HEK293T (cell line): ENCODE measurements around the gene FPR3.

Source experiments
- CTCF ChIA-PET: fragments of 350-600 bp; formaldehyde crosslinking; extraction: SDS; loops from one replicate; lab custom pipeline; 2021; ENCODE audit warnings: antibody characterized with exemption, inconsistent platforms; lab: Yijun Ruan, JAX
- POLR2A ChIA-PET: fragments of 350-600 bp; formaldehyde crosslinking; extraction: SDS; loops from one replicate; lab custom pipeline; 2020; ENCODE audit warnings: antibody characterized with exemption, inconsistent platforms; lab: Yijun Ruan, JAX
- DNase-seq: peaks from one replicate; pipeline ENCODE4 v3.0.0; 2012; ENCODE audit warnings: mixed read lengths; ENCODE audit errors: extremely low spot score
- ARNT ChIP-seq: fragments of 450-650 bp; IDR thresholded peaks from 2 replicates; pipeline ENCODE4 v1.6.1; 2017; ENCODE audit warnings: mild to moderate bottlenecking
- BHLHE40 ChIP-seq: fragments of 450-650 bp; IDR thresholded peaks from 2 replicates; pipeline ENCODE4 v1.6.1; 2016; ENCODE audit warnings: mild to moderate bottlenecking, moderate library complexity, borderline replicate concordance
- CTBP1 ChIP-seq: fragments of 450-650 bp; IDR thresholded peaks from 2 replicates; pipeline ENCODE4 v1.6.1; 2016; ENCODE audit warnings: borderline replicate concordance
- ELF4 ChIP-seq: fragments of 450-650 bp; IDR thresholded peaks from 2 replicates; pipeline ENCODE4 v1.6.1; 2017; ENCODE audit warnings: antibody characterized with exemption
- FOXA1 ChIP-seq: fragments of 450-650 bp; IDR thresholded peaks from 2 replicates; pipeline ENCODE4 v1.6.1; 2016; ENCODE audit warnings: mild to moderate bottlenecking
- FOXK2 ChIP-seq: fragments of 450-650 bp; IDR thresholded peaks from 2 replicates; pipeline ENCODE4 v1.6.1; 2016; ENCODE audit warnings: mild to moderate bottlenecking
- FOXM1 ChIP-seq: fragments of 450-650 bp; IDR thresholded peaks from 2 replicates; pipeline ENCODE4 v1.6.1; 2017; ENCODE audit warnings: mild to moderate bottlenecking, borderline replicate concordance
- HDGF ChIP-seq: fragments of 450-650 bp; IDR thresholded peaks from 2 replicates; pipeline ENCODE4 v1.6.1; 2017; ENCODE audit warnings: antibody characterized with exemption, borderline replicate concordance
- L3MBTL2 ChIP-seq: fragments of 450-650 bp; conservative IDR thresholded peaks from 2 replicates; pipeline ENCODE4 v1.6.1; 2016; ENCODE audit warnings: mild to moderate bottlenecking
- LEF1 ChIP-seq: fragments of 450-650 bp; IDR thresholded peaks from 2 replicates; pipeline ENCODE4 v1.6.1; 2017; ENCODE audit warnings: mild to moderate bottlenecking, borderline replicate concordance
- NFRKB ChIP-seq: fragments of 450-650 bp; IDR thresholded peaks from 2 replicates; pipeline ENCODE4 v1.6.1; 2016; ENCODE audit warnings: mild to moderate bottlenecking, moderate library complexity
- SP1 ChIP-seq: fragments of 450-650 bp; IDR thresholded peaks from 2 replicates; pipeline ENCODE4 v1.6.1; 2017
- SUZ12 ChIP-seq: fragments of 450-650 bp; IDR thresholded peaks from 2 replicates; pipeline ENCODE4 v1.6.1; 2016; ENCODE audit warnings: mild to moderate bottlenecking
- TARDBP ChIP-seq: fragments of 450-650 bp; IDR thresholded peaks from 2 replicates; pipeline ENCODE4 v1.6.1; 2016
- ZNF384 ChIP-seq: fragments of 450-650 bp; IDR thresholded peaks from 2 replicates; pipeline ENCODE4 v1.6.1; 2016
- TF ChIP-seq, protein P1 (sequence below): fragments of 450-650 bp; IDR thresholded peaks from 2 replicates; pipeline ENCODE4 v1.6.1; 2016

FPR3 gene

DNA sequence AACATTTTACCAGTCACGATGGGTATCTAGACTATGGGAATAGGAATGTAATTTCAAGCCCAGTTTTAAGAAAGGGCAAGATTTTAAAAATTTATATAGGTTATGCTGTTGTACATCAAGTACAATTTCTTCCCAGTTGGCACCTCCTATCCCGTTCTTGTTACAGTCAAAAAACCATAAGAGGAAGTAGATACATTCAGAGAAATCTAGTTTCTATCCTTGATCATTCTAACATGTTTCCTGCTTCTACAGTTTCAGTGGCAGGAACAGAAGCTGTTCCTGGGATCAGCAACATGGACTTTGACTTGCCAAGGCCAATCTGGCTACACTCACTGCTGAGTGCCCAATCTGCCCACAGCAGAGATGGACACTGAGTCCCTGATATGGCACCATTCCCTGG is 14.7 kb upstream of the FPR3 start:
- ChIA-PET CTCF (no interaction called here), POLR2A (no interaction called here)
- TF ChIP-seq FOXK2 (no peak), ZNF384 (no peak), SP1 (no peak), TARDBP (no peak), NFRKB (no peak)
- DNase-seq = no peak

DNA sequence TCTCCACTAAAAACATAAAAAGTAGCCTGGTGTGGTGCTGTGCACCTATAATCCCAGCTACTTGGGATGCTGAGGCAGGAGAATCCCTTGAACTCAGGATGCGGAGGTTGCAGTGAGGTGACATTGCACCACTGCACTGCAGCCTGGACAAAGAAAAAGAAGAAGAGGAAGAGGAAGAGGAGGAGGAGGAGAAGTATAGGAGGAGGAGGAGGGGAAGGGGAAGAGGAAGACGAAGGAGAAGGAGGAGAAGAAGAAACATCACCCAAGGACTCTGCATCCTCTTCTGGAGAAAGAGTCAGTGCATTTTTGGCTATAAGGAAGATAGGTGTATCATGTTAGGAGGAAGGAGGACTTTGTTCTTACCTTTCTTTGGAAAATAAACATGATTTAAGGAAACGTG is 13.0 kb upstream of the FPR3 start:
- POLR2A ChIA-PET = no interaction called here
- DNase-seq = no peak
- CTCF ChIA-PET = no interaction called here
- no peak for TF ChIP-seq BHLHE40
- no peak for TF ChIP-seq L3MBTL2
- no peak for TF ChIP-seq LEF1
- no peak for TF ChIP-seq TARDBP
- TF ChIP-seq ARNT = no peak
- TF ChIP-seq SUZ12 = no peak
- no peak for TF ChIP-seq HDGF
- no peak for TF ChIP-seq ELF4
- no peak for TF ChIP-seq FOXM1
- TF ChIP-seq FOXA1 = no peak
- no peak for TF ChIP-seq FOXK2
- no peak for TF ChIP-seq CTBP1
- TF ChIP-seq SP1 = no peak
- no peak for TF ChIP-seq ZNF384
- TF ChIP-seq NFRKB = no peak

DNA sequence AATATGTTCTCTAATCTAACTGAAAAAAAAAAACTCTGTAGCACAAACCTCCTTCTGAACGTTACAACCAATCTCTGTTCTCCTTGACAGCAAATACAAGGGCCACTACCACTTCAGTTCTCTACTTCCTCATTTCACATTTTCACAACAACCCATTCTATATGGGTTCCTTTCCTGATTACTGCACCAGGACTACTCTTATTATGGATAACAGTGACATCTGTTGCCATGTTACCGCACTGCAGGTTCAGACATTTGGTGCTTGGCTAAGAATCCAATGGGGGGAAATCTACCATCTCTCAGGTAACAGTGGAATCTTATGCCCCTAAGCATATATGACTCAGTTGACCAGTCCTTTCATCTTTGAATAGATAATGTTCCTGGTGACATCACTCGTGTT is 11.6 kb upstream of the FPR3 start:
- DNase-seq = no peak
- TF ChIP-seq ZNF384 (no peak), BHLHE40 (no peak), TARDBP (no peak), NFRKB (no peak), L3MBTL2 (no peak), SUZ12 (no peak), FOXM1 (no peak), HDGF (no peak), ELF4 (no peak), FOXK2 (no peak)
- TF ChIP-seq, protein P1, sequence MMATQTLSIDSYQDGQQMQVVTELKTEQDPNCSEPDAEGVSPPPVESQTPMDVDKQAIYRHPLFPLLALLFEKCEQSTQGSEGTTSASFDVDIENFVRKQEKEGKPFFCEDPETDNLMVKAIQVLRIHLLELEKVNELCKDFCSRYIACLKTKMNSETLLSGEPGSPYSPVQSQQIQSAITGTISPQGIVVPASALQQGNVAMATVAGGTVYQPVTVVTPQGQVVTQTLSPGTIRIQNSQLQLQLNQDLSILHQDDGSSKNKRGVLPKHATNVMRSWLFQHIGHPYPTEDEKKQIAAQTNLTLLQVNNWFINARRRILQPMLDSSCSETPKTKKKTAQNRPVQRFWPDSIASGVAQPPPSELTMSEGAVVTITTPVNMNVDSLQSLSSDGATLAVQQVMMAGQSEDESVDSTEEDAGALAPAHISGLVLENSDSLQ = no peak
- CTCF ChIA-PET = no interaction called here
- POLR2A ChIA-PET = no interaction called here

DNA sequence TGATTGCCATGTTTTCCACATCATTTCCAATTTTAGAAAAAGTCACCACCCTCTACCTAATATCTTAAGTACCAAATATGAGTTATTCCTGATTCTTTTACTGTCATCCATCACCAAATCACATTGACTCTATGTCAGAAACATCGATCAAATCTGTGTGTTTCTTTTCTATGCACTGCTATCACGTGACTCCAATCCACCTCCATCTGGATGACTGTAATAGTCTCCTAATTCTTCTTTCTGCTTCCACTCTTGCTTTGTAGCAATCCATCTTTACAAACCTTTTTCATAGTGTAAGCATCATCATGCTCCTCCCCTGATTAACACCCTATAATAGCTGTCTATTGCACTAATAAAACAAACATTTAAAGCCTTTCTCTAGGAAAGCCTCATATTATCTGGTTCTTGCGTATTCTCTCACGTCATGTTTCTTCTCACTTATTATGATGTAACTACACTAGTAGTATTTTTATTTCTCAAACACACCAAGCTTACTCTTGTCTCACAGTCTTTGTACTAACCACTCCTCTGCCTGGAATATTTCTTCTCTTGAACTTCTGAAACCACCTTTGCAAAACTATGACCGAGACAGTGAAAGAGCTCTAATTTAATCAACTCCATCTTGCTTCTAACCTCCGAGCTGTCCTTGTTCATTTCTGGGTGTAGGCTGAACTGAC is 10.7 kb upstream of the FPR3 start:
- DNase-seq = no peak
- no peak for TF ChIP-seq L3MBTL2
- TF ChIP-seq FOXA1 = no peak
- TF ChIP-seq ELF4 = no peak
- TF ChIP-seq, protein P1 = no peak
- no peak for TF ChIP-seq SP1
- no peak for TF ChIP-seq HDGF
- no peak for TF ChIP-seq FOXM1
- no peak for TF ChIP-seq ARNT
- no peak for TF ChIP-seq TARDBP
- no peak for TF ChIP-seq ZNF384
- no peak for TF ChIP-seq NFRKB
- no peak for TF ChIP-seq LEF1
- POLR2A ChIA-PET = interaction anchor here (0.7 kb wide), 1 partner anchor 258 kb away, joined by 3 read pairs; no protein-coding TSS in a partner anchor
- CTCF ChIA-PET = no interaction called here

DNA sequence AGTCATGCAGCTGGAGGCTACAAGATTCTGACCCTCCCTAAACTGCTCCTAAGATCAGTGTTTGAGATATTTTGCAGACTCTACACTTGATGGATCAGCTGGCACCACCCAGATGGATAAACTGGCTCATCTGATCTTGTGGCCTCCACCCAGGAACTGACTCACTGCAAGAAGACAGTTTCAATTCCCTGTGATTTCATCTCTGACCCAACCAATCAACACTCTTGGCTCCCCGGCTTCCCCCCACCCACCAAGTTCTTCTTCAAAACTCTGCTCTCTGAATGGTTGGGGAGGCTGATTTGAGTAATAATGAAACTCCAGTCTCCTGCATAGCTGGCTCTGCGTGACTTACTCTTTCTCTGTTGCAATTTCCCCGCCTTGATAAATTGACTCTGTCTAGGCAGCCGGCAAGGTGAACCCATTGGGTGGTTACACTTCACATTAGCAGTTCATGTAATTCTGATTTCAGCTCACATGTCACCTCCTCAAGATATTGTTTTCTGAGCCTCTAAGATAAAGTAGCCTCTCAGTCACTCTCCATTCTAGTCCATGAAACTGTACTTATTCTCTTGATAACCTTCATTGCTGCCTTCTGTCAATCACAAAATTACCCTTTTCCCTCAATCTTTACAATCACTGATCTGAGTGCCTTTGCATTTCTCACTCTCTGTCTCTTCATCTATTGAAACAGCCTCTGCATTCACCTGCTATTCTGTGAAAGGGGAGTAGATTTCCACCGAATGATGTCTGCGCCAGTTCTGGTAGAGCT is 9.9 kb upstream of the FPR3 start:
- ChIA-PET POLR2A (no interaction called here), CTCF (no interaction called here)
- TF ChIP-seq FOXA1 (no peak), CTBP1 (no peak), FOXK2 (no peak), L3MBTL2 (no peak), BHLHE40 (no peak), ZNF384 (no peak), SP1 (no peak), NFRKB (no peak), HDGF (no peak), FOXM1 (no peak), ARNT (no peak), LEF1 (no peak), ELF4 (no peak)
- TF ChIP-seq, protein P1 = no peak
- no peak for DNase-seq

DNA sequence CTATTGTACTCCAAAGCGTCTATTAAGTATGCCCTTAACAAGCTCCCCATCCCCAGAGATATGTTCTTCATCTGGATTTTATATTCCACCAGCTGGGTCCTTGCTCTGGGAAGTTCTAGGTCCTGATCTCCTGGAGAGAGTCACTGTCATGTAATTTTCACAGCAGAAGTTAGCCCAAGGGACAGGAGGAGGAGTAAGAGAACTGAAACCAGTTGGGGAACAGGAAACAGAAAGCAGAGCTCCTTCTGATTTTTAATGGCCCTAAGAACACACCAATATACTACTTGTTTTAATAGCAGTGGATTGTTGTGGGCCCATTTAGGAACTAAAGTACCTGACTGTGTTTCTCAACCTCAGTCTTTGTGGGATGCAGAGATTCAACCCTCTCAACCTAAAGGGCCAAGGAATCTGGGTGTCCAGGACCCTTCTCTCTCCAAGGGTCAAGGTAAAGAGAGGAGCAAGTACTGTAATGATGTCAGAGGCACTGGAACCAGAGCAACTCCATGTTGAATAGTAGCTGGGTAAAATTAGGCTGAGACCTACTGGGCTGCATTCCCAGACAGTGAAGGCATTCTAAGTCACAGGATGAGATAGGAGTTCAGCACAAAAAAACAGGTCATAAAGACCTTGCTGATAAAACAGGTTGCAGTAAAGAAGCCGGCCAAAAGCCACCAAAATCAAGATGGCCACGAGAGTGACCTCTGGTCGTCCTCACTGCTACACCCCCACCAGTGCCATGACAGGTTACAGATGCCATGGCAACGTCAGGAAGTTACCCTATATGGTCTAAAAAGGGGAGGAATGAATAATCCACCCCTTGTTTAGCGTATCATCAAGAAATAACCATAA is 8.1 kb upstream of the FPR3 start:
- POLR2A ChIA-PET = no interaction called here
- CTCF ChIA-PET = no interaction called here

More for the DNA sequence above, 8.1 kb upstream of the FPR3 start:
- TF ChIP-seq SP1 (no peak), ARNT (no peak), BHLHE40 (no peak), ELF4 (no peak), FOXK2 (no peak), SUZ12 (no peak), FOXA1 (no peak), NFRKB (no peak), FOXM1 (no peak)
- DNase-seq = no peak
